SH-SY5Y (cell line): Measurements from ENCODE around the gene IRF2.

Experiments
- GATA2 ChIP-seq: IDR thresholded peaks from 2 replicates; pipeline ENCODE4 v1.6.1; 2011; ENCODE audit warnings: mild to moderate bottlenecking, low read depth, low read length
- GATA3 ChIP-seq: IDR thresholded peaks from 2 replicates; pipeline ENCODE4 v1.6.1; 2011; ENCODE audit warnings: low read depth, mild to moderate bottlenecking, low read length, moderate library complexity

IRF2 gene

GRCh38 chr4:184434501-184435066 lies 39.8 kb downstream of the IRF2 start:
- TF ChIP-seq GATA3 = no peak
- no peak for TF ChIP-seq GATA2

GRCh38 chr4:184434021-184434420 lies 40.3 kb downstream of the IRF2 start:
- TF ChIP-seq GATA2 = no peak
- no peak for TF ChIP-seq GATA3

GRCh38 chr4:184433258-184433892 lies 41.0 kb downstream of the IRF2 start:
- TF ChIP-seq GATA2 (no peak), GATA3 (no peak)

- TF ChIP-seq GATA3 = no peak
- no peak for TF ChIP-seq GATA2
Observed at GRCh38 chr4:184432127-184432922, 42.0 kb downstream of the IRF2 start.

GRCh38 chr4:184430163-184430562 lies 44.2 kb downstream of the IRF2 start:
- TF ChIP-seq GATA3 (no peak), GATA2 (no peak)

GRCh38 chr4:184428787-184429186 lies 45.6 kb downstream of the IRF2 start:
- TF ChIP-seq GATA2 = no peak
- TF ChIP-seq GATA3 = no peak

GRCh38 chr4:184427687-184428086 lies 46.7 kb downstream of the IRF2 start:
- TF ChIP-seq GATA2 = no peak
- TF ChIP-seq GATA3 = no peak

GRCh38 chr4:184427093-184427492 lies 47.3 kb downstream of the IRF2 start:
- TF ChIP-seq GATA2 = no peak
- TF ChIP-seq GATA3 = no peak

- no peak for TF ChIP-seq GATA3
Observed at GRCh38 chr4:184424993-184425758, 49.2 kb downstream of the IRF2 start.

- TF ChIP-seq GATA3 = no peak
- no peak for TF ChIP-seq GATA2
Observed at GRCh38 chr4:184424279-184424678, 50.1 kb downstream of the IRF2 start.

- no peak for TF ChIP-seq GATA2
- TF ChIP-seq GATA3 = no peak
Observed at GRCh38 chr4:184423003-184423686, 51.2 kb downstream of the IRF2 start.

- no peak for TF ChIP-seq GATA3
- no peak for TF ChIP-seq GATA2
Observed at GRCh38 chr4:184422378-184422777, 52.0 kb downstream of the IRF2 start.

- no peak for TF ChIP-seq GATA3
- TF ChIP-seq GATA2 = no peak
Observed at GRCh38 chr4:184421533-184422155, 52.7 kb downstream of the IRF2 start.
